Right kidney (tissue), 9 donors: ENCODE results near the gene KRTAP19-3.
"Not testable (repeated sequence)": the region's sequence is repeated elsewhere in the genome, so short reads cannot be mapped to it uniquely, and the experiment has no call there.

Source experiments
- DNase-seq: peaks from one replicate; pipeline ENCODE4 v3.0.0-alpha.2; 2016
- long read RNA-seq, 8 donors: transcript quantifications; one replicate each; lab custom pipeline, GENCODE V29; 2026

Gene KRTAP19-3
- long read RNA-seq, donor 1 = 0 reads
- long read RNA-seq, donor 2 = 0 reads
- long read RNA-seq, donor 3 = 0 reads
- long read RNA-seq, donor 4 = 0 reads
- long read RNA-seq, donor 5 = 0 reads
- long read RNA-seq, donor 6 = 0 reads
- long read RNA-seq, donor 7 = 0 reads
- long read RNA-seq, donor 8 = 0 reads

- DNase-seq = no peak
Observed at GRCh38 chr21:30491963-30492428, at the start of gene KRTAP19-3. TSS of gene KRTAP19-3 (minus strand) at chr21:30492013. CDS start at chr21:30491957, 56 bp downstream.

GRCh38 chr21:30518876-30519275 is 27.1 kb upstream of the KRTAP19-3 start:
- no peak for DNase-seq

GRCh38 chr21:30515681-30516080 is 23.9 kb upstream of the KRTAP19-3 start:
- no peak for DNase-seq

GRCh38 chr21:30505621-30506205 is 13.9 kb upstream of the KRTAP19-3 start:
- DNase-seq = not testable (repeated sequence)

GRCh38 chr21:30502041-30502440 is 10.2 kb upstream of the KRTAP19-3 start, which contains the start of gene KRTAP19-5:
TSS of gene KRTAP19-5 (minus strand) at chr21:30502141. CDS start at chr21:30502090, 51 bp downstream.
- no peak for DNase-seq

- DNase-seq = no peak
Observed at GRCh38 chr21:30497065-30497464, 5.3 kb upstream of the KRTAP19-3 start, which contains the start of gene KRTAP19-4. TSS of gene KRTAP19-4 (minus strand) at chr21:30497165. CDS start at chr21:30497110, 55 bp downstream.

GRCh38 chr21:30487336-30487735 is 4.5 kb downstream of the KRTAP19-3 start, which contains the start of gene KRTAP19-2:
TSS of gene KRTAP19-2 (minus strand) at chr21:30487436. CDS start at chr21:30487348, 88 bp downstream.
- DNase-seq = no peak

- no peak for DNase-seq
Observed at GRCh38 chr21:30486180-30486579, 5.6 kb downstream of the KRTAP19-3 start.

- no peak for DNase-seq
Observed at GRCh38 chr21:30482130-30482529, 9.7 kb downstream of the KRTAP19-3 start.

- DNase-seq = no peak
Observed at GRCh38 chr21:30480145-30480544, 11.7 kb downstream of the KRTAP19-3 start, which contains the start of gene KRTAP19-1. TSS of gene KRTAP19-1 (minus strand) at chr21:30480367. CDS start at chr21:30480317, 50 bp downstream.

GRCh38 chr21:30479259-30479658 is 12.6 kb downstream of the KRTAP19-3 start:
- no peak for DNase-seq

GRCh38 chr21:30478004-30478403 is 13.8 kb downstream of the KRTAP19-3 start:
- DNase-seq = no peak

- peak; percentile 7 for DNase-seq
Observed at GRCh38 chr21:30468900-30469714, 22.7 kb downstream of the KRTAP19-3 start.

GRCh38 chr21:30463713-30464112 is 28.1 kb downstream of the KRTAP19-3 start:
- DNase-seq = no peak

GRCh38 chr21:30448514-30448913 is 43.3 kb downstream of the KRTAP19-3 start:
- no peak for DNase-seq

- DNase-seq = no peak
Observed at GRCh38 chr21:30447056-30447455, 44.8 kb downstream of the KRTAP19-3 start.

- DNase-seq = no peak
Observed at GRCh38 chr21:30444204-30444603, 47.6 kb downstream of the KRTAP19-3 start.

- DNase-seq = no peak
Observed at GRCh38 chr21:30443226-30443625, 48.6 kb downstream of the KRTAP19-3 start.
